ENCODE data around the gene KCNN1.
"Not testable (repeated sequence)": the region's sequence is repeated elsewhere in the genome, so short reads cannot be mapped to it uniquely, and the experiment has no call there.

Gene KCNN1

DNA sequence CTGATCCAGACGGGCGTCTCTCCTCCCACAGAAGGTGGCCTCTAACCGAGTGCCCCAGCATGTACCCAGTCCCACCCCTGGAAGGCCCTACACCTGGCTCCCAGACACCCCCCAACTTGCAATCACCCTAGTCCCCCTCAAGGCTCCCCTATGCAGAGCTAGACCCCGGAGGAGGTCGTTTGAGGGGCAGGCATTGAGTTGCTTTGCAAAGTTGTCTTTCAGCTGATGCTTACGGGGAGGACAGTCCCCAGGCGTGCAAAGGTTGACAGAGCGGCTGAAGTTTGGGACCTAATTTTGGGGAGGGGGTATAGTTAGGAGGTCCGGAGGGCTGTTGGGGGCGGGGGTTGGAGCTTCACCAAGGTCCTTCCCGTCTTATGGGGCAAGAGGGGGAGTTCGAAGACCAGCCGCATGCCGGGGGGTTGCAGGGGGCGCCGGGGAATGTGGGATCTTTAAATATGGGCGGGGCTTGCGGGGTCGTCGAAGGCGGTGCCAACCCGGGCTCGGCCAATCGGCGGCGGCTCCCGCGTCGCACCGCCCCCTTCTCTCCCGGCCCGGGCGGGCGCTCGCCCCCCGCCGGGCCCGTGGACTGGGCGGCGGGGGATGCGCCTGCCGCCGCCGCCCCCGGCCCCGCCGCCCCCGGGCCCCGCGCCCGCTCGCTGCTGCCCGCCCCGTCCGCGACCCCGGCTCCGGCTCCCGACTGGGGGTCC, at the start of gene KCNN1:
TSS of gene KCNN1 (plus strand) at position 558 of the 707 bp plus-strand sequence. CDS start 6,782 bp downstream, outside the sequence.
- no peak for DNase-seq (ENCODE audit: low read depth in 2 of 2)

- not testable (repeated sequence) for DNase-seq (ENCODE audit: low read depth in 2 of 2)
Observed at GRCh38 chr19:17918151-17918550, 48.8 kb upstream of the KCNN1 start.

DNA sequence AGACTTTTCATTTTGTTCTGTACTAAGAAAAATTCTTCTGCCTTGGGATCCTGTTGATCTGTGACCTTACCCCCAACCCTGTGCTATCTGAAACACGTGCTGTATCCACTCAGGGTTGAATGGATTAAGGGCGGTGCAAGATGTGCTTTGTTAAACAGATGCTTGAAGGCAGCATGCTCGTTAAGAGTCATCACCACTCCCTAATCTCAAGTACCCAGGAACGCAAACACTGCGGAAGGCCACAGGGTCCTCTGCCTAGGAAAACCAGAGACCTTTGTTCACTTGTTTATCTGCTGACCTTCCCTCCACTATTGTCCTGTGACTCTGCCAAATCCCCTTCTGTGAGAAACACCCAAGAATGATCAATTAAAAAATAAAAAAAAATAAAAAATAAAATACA, 47.8 kb upstream of the KCNN1 start:
- not testable (repeated sequence) for DNase-seq (ENCODE audit: low read depth in 2 of 2)

- no peak for DNase-seq (ENCODE audit: low read depth in 2 of 2)
Observed at GRCh38 chr19:17920527-17920926, 46.4 kb upstream of the KCNN1 start.

DNA sequence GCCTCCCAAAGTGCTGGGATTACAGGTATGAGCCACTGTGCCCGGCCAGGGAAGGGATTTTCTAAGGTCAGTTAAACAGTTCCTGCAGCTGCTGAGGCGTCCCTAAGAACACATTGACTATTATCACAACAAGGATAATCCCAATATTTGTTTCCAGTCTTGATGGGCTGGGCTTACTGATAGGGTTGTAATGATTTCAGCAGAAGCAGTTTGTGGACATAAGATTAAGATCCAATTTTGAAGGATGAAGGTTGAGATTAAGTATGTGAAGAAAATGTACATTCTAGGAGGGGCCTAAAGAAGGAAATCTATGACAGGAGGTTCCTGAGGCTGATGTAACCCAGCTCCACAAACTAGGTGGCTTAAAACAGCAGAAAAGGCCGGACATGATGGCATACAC, 44.8 kb upstream of the KCNN1 start:
- no peak for DNase-seq (ENCODE audit: low read depth in 2 of 2)

- no peak for DNase-seq (ENCODE audit: low read depth in 2 of 2)
Observed at GRCh38 chr19:17926044-17926443, 40.9 kb upstream of the KCNN1 start.

- no peak for DNase-seq (ENCODE audit: low read depth in 2 of 2)
Observed at GRCh38 chr19:17929056-17929455, 37.9 kb upstream of the KCNN1 start.

- no peak for DNase-seq (ENCODE audit: low read depth in 2 of 2)
Observed at GRCh38 chr19:17931532-17932191, 35.2 kb upstream of the KCNN1 start.

DNA sequence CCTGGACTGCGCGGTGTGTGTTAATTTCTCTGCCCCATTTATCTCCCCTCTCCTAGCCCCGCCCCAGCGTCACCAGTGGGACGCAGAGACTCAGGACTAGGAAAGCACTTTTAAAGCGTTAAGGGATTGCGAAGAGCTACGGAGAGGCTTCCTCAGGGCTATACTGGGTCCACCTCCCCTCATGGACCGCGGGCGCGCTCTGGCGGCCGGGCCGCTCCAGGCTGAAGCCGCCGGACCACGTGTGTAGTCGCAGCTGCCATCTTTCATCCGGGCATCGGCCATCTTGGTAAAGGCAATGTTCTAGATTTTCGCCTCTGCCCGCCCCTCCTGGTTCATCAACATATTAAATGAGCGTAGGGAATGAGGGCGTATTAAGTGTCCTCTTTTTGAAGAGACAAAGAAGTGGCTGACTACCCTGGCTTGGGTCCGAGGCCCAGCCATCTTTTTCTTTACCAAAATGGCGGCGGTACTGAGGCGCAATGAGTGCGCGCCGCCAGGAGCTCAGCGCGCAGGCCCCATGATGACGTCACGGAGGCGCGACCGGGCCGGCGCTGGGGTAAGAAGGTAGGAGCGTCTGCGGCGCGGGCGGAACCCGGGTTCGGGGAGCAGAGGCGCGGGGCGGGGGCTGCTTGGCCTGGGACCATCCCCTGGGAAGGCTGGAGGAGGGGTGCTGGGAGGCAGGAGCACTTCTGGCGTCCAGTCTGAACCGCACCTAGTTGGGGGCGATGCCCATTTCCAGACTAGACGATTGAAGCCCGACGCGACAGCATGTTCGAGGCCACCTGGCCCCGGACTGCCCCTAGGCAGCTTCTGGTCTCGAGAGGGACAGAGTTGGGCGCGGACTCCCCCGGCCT, 34.2 kb upstream of the KCNN1 start, which contains the start of gene CCDC124:
TSS of gene CCDC124 (plus strand) at position 531 of the 854 bp plus-strand sequence. CDS start 3,406 bp downstream, outside the sequence.
- peak; percentile 80 to 83 for DNase-seq (ENCODE audit: low read depth in 2 of 2)

DNA sequence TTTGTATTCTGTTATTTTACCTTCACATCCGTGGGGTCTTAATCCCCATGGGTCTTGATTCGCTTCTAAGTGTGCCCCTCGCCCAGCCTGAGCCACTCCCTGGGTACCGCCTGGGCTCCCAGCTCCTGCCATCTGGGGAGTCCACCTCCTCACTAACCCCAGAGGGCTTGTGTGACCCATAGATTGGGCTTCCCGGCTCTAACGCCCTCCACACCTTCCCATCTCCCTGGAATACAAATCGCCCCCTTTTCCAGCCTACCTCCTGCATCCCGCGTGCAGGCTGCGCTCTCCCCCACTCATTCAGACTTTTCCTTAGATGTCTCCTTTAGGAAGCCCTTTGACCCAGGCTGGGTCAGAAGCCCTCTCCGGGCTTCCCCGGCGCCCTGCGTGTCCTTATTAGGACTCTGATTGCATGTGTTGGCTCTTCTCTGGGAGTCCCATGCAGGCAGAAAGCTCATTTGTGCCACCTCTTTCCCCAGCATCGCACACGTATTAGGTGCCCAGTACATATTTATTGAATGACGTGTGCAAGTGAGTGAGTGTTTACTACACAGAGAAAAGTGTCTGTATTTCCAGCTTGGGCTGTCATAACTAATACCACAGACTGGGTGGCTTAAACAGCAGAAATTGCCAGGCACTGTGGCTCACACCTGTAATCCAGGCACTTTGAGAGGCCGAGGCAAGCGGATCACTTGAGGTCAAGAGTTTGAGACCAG, 33.3 kb upstream of the KCNN1 start:
- DNase-seq (ENCODE audit: low read depth in 2 of 2), result no peak

GRCh38 chr19:17936379-17936778, 30.5 kb upstream of the KCNN1 start:
- DNase-seq (ENCODE audit: low read depth in 2 of 2), result no peak

DNA sequence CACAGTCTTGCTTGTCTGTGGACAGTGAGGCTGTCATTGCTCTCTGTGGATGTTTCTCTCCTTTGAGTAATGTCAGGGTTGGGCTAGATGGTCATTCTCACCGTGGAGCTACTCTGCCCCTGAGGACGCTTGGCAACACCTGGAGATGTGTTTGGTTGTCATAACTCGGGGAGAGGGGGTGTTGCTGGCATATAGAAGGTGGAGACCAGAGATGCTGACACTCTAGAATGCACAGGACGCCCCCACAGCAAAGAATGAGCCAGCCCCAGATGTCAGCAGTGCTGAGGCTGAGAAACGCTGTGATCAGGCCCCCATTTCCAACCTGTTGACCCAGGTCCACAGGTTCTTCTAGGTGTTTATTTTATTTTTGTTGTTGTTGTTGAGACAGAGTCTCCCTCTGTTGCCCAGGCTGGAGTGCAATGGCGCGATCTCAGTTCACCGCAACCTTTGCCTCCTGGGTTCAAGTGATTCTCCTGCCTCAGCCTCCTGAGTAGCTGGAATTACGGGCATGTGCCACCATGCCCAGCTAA, 29.5 kb upstream of the KCNN1 start:
- DNase-seq (ENCODE audit: low read depth in 2 of 2), result no peak

- peak; percentile 55 to 63 for DNase-seq (ENCODE audit: low read depth in 2 of 2)
Observed at GRCh38 chr19:17938092-17938845, 28.6 kb upstream of the KCNN1 start.

GRCh38 chr19:17942181-17942580, 24.7 kb upstream of the KCNN1 start:
- DNase-seq (ENCODE audit: low read depth in 2 of 2), result no peak

GRCh38 chr19:17942582-17943273, 24.2 kb upstream of the KCNN1 start:
- DNase-seq (ENCODE audit: low read depth in 2 of 2), result no peak

DNA sequence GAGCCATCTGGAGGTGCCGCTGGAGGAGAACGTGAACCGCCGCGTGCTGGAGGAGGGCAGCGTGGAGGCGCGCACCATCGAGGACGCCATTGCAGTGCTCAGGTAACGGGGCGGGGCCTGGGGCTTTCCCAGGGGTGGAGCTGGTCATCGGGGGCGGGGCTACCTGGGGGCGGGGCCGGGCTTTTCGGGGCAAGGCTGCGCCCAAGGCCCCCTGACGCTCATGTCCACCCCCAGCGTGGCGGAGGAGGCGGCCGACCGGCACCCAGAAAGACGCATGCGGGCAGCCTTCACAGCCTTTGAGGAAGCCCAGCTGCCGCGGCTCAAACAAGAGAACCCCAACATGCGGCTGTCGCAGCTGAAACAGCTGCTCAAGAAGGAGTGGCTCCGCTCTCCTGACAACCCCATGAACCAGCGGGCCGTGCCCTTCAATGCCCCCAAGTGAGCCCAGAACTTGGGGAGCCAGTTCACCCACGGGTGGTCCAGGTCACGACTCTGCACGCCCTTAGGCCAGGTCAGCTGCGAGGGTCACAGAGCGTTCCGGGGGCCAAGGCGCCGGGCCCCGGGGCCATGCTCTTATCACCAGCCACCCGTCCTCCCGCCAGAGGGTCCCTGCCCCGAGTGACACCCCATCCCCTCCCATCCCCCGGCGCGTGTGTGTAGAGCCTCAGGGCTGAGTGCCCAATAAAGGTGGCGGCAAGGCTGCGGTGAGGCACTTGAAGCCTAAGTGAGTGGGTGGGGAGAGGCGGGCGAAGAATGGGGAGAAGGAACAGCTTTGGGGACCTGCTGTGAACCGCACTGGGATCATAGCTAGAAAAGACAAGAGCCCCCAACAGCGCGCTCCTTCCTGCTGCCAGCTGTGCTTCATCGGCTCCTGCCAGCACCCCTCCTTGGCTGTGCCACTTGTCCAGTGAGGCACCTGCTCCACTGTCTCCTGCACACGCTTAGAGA, 23.4 kb upstream of the KCNN1 start:
- DNase-seq (ENCODE audit: low read depth in 2 of 2), result no peak

- no peak for DNase-seq (ENCODE audit: low read depth in 2 of 2)
Observed at GRCh38 chr19:17944301-17944700, 22.6 kb upstream of the KCNN1 start.

GRCh38 chr19:17946965-17947784, 19.7 kb upstream of the KCNN1 start:
- no peak for DNase-seq (ENCODE audit: low read depth in 2 of 2)

All from stimulated activated CD8-positive, alpha-beta memory T cell treated with anti-CD3 and anti-CD28 coated beads, Interleukin-15, amount 100 ng/mL, for 4 hours (primary cell).